ENCODE measurements around the gene TICAM2. TPM values are rescaled to one million over a fixed set of nuclear protein-coding genes. Genes with fewer than 3 reads are reported as not detected.

Gene TICAM2
- total RNA-seq, 1 donor from 2014 or later, result 0.53 TPM

- Histone ChIP-seq H3K27me3 (no peaks in the 10 kb centered on the region), H3K36me3 (no peaks in the 10 kb centered on the region), H3K4me3 (no peak overlapping the region), H3K27ac (no peak overlapping the region), H3K9me3 (peaks cover 0 to 3% of the 10 kb centered on the region in 2 donors), H3K4me1 (no peaks in the 10 kb centered on the region)
- intact Hi-C loops (cut with DNase I), result loop anchor here (10.0 kb wide), 3 partner anchors 166 to 536 kb away; partner anchors contain the start of gene COMMD10
- DNase-seq (ENCODE audit: low spot score in 2 of 2), result no peak
- no peak for TF ChIP-seq CTCF (IDR thresholded peaks at IDR 0.05)
These were observed 53.1 kb downstream of the TICAM2 start for GRCh38 chr5:115549154-115549553.

GRCh38 chr5:115548683-115549082 lies 53.6 kb downstream of the TICAM2 start:
- Histone ChIP-seq H3K4me1 (no peaks in the 10 kb centered on the region), H3K9me3 (peaks cover 0 to 3% of the 10 kb centered on the region in 2 donors), H3K4me3 (no peak overlapping the region), H3K36me3 (no peaks in the 10 kb centered on the region), H3K27ac (no peak overlapping the region), H3K27me3 (no peaks in the 10 kb centered on the region)
- no peak for DNase-seq (ENCODE audit: low spot score in 2 of 2)
- no peak for TF ChIP-seq CTCF (IDR thresholded peaks at IDR 0.05)
- intact Hi-C loops (cut with DNase I), result loop anchor here (10.0 kb wide), 3 partner anchors 166 to 536 kb away; partner anchors contain the start of gene COMMD10

- no peaks in the 10 kb centered on the region for H3K27me3 ChIP-seq
- peaks cover 0 to 3% of the 10 kb centered on the region in 2 donors for H3K9me3 ChIP-seq
- DNase-seq (ENCODE audit: low spot score in 2 of 2), result no peak
- intact Hi-C loops (cut with DNase I), result loop anchor here (2.0 to 10.0 kb wide), 5 partner anchors 81 to 539 kb away; partner anchors contain the start of genes AP3S1, ATG12, COMMD10 and TMED7
- no peak for TF ChIP-seq CTCF (IDR thresholded peaks at IDR 0.05)
- H3K36me3 ChIP-seq, result peaks cover 0 to 3% of the 10 kb centered on the region in 2 donors
- peak overlapping the region; percentile 75 to 90 for H3K4me3 ChIP-seq
- peaks cover 3 to 11% of the 10 kb centered on the region in 2 donors for H3K4me1 ChIP-seq
- H3K27ac ChIP-seq, result peak overlapping the region; percentile 42 to 78
These were observed 56.9 kb downstream of the TICAM2 start for GRCh38 chr5:115545351-115545882.

- intact Hi-C loops (cut with DNase I), result loop anchor here (2.0 to 10.0 kb wide), 7 partner anchors 33 to 540 kb away; partner anchors contain the start of genes AP3S1, ATG12, CCDC112 and COMMD10
- Histone ChIP-seq H3K4me1 (peaks cover 3 to 14% of the 10 kb centered on the region in 2 donors), H3K36me3 (peaks cover 0 to 3% of the 10 kb centered on the region in 2 donors), H3K9me3 (peaks cover 0 to 3% of the 10 kb centered on the region in 2 donors), H3K27me3 (no peaks in the 10 kb centered on the region), H3K27ac (peak within 1 kb of the TSS; percentile 95 to 99), H3K4me3 (peak within 1 kb of the TSS; percentile 75 to 90)
- DNase-seq (ENCODE audit: low spot score in 2 of 2), result peak; percentile 92 to 99
- TF ChIP-seq CTCF (IDR thresholded peaks at IDR 0.05), result no peak
These were observed 57.6 kb downstream of the TICAM2 start, which contains the start of gene FEM1C for GRCh38 chr5:115544436-115545350. FEM1C (minus strand) TSS chr5:115544775; CDS start chr5:115543493, 1,282 bp downstream.

GRCh38 chr5:115544043-115544435 lies 58.2 kb downstream of the TICAM2 start:
- peaks cover 0 to 3% of the 10 kb centered on the region in 2 donors for H3K9me3 ChIP-seq
- peak overlapping the region; percentile 75 to 90 for H3K4me3 ChIP-seq
- peak in 1 of 2 donors; percentile 73 for DNase-seq (ENCODE audit: low spot score in 2 of 2)
- H3K27ac ChIP-seq, result peak overlapping the region; percentile 95 to 99
- H3K4me1 ChIP-seq, result peaks cover 4 to 17% of the 10 kb centered on the region in 2 donors
- peaks cover 0 to 3% of the 10 kb centered on the region in 2 donors for H3K36me3 ChIP-seq
- no peak for TF ChIP-seq CTCF (IDR thresholded peaks at IDR 0.05)
- no peaks in the 10 kb centered on the region for H3K27me3 ChIP-seq
- intact Hi-C loops (cut with DNase I), result loop anchor here (2.0 to 10.0 kb wide), 7 partner anchors 33 to 541 kb away; partner anchors contain the start of genes AP3S1, ATG12, CCDC112 and COMMD10

Measured in ascending aorta (tissue), 2 donors.